ACC112 (cell line): ENCODE results near the gene ACSF2.

Experiments used
- H2AFZ ChIP-seq: fragments of 200-600 bp; sonication (generic); one replicate; pipeline ENCODE4 v1.6.0; 2017; ENCODE audit warnings: antibody characterized with exemption, low read length; ENCODE audit not compliant: unreplicated experiment
- H3K27ac ChIP-seq: fragments of 200-600 bp; sonication (generic); 2 replicates; pipeline ENCODE4 v1.5.1; 2014; ENCODE audit warnings: low read depth, mild to moderate bottlenecking, antibody characterized with exemption, low read length, moderate library complexity
- H3K27me3 ChIP-seq: fragments of 200-600 bp; sonication (generic); 2 replicates; pipeline ENCODE4 v1.6.1; 2014; ENCODE audit warnings: mild to moderate bottlenecking, antibody characterized with exemption, low read length, moderate library complexity, mixed read lengths; ENCODE audit not compliant: insufficient read depth
- H3K36me3 ChIP-seq: fragments of 200-600 bp; sonication (generic); 2 replicates; pipeline ENCODE4 v1.6.1; 2016; ENCODE audit warnings: mild to moderate bottlenecking, antibody characterized with exemption, low read length, moderate library complexity, mixed read lengths; ENCODE audit not compliant: insufficient read depth
- H3K4me1 ChIP-seq: fragments of 200-600 bp; sonication (generic); one replicate; pipeline ENCODE4 v1.6.1; 2016; ENCODE audit warnings: low read length, mixed read lengths; ENCODE audit not compliant: insufficient read depth, unreplicated experiment, control insufficient read depth
- H3K4me3 ChIP-seq: fragments of 200-600 bp; sonication (generic); 2 replicates; pipeline ENCODE4 v1.5.1; 2014; ENCODE audit warnings: mild to moderate bottlenecking, low read depth, low read length
- H3K79me2 ChIP-seq: fragments of 200-600 bp; sonication (generic); one replicate; pipeline ENCODE4 v1.6.0; 2016; ENCODE audit warnings: low read length; ENCODE audit not compliant: control insufficient read depth, unreplicated experiment, insufficient read depth

Gene ACSF2

GRCh38 chr17:50425682-50426471 is at the start of gene ACSF2:
Gene ACSF2 (plus strand): TSS chr17:50426218. CDS start chr17:50426262, 44 bp downstream.
- Histone ChIP-seq H3K36me3 (no peaks in the 10 kb centered on the region), H3K4me3 (peak within 1 kb of the TSS; percentile 92), H3K27me3 (no peaks in the 10 kb centered on the region), H3K4me1 (peaks cover 33% of the 10 kb centered on the region), H2AFZ (peak within 1 kb of the TSS; percentile 86), H3K27ac (peak within 1 kb of the TSS; percentile 76), H3K79me2 (peaks cover 30% of the 10 kb centered on the region)

- H2AFZ ChIP-seq: no peak overlapping the region
- no peak overlapping the region for H3K27ac ChIP-seq
- H3K4me3 ChIP-seq: no peak overlapping the region
- no peaks in the 10 kb centered on the region for H3K79me2 ChIP-seq
- H3K4me1 ChIP-seq: no peaks in the 10 kb centered on the region
- peaks cover 34% of the 10 kb centered on the region for H3K36me3 ChIP-seq
- H3K27me3 ChIP-seq: no peaks in the 10 kb centered on the region
These were observed 46.5 kb upstream of the ACSF2 start for GRCh38 chr17:50379351-50380132.

- Histone ChIP-seq H3K4me1 (no peaks in the 10 kb centered on the region), H3K27ac (no peak overlapping the region), H3K36me3 (peaks cover 43% of the 10 kb centered on the region), H3K79me2 (no peaks in the 10 kb centered on the region), H3K4me3 (no peak overlapping the region), H3K27me3 (no peaks in the 10 kb centered on the region), H2AFZ (no peak overlapping the region)
These were observed 45.4 kb upstream of the ACSF2 start for GRCh38 chr17:50380369-50381259.

GRCh38 chr17:50381260-50381815 is 44.7 kb upstream of the ACSF2 start:
- H3K4me1 ChIP-seq: peaks cover 6% of the 10 kb centered on the region
- peaks cover 51% of the 10 kb centered on the region for H3K36me3 ChIP-seq
- H3K79me2 ChIP-seq: no peaks in the 10 kb centered on the region
- no peak overlapping the region for H2AFZ ChIP-seq
- H3K4me3 ChIP-seq: no peak overlapping the region
- H3K27ac ChIP-seq: no peak overlapping the region
- no peaks in the 10 kb centered on the region for H3K27me3 ChIP-seq

GRCh38 chr17:50381920-50382319 is 44.1 kb upstream of the ACSF2 start:
- Histone ChIP-seq H3K4me3 (no peak overlapping the region), H3K27ac (no peak overlapping the region), H3K4me1 (peaks cover 10% of the 10 kb centered on the region), H3K27me3 (no peaks in the 10 kb centered on the region), H3K79me2 (no peaks in the 10 kb centered on the region), H2AFZ (no peak overlapping the region), H3K36me3 (peaks cover 51% of the 10 kb centered on the region)

GRCh38 chr17:50382931-50383330 is 43.1 kb upstream of the ACSF2 start:
- peaks cover 10% of the 10 kb centered on the region for H3K4me1 ChIP-seq
- H3K27me3 ChIP-seq: no peaks in the 10 kb centered on the region
- H2AFZ ChIP-seq: no peak overlapping the region
- no peak overlapping the region for H3K4me3 ChIP-seq
- no peak overlapping the region for H3K27ac ChIP-seq
- peaks cover 3% of the 10 kb centered on the region for H3K79me2 ChIP-seq
- H3K36me3 ChIP-seq: peaks cover 55% of the 10 kb centered on the region

GRCh38 chr17:50386510-50386909 is 39.5 kb upstream of the ACSF2 start:
- H3K4me3 ChIP-seq: no peak overlapping the region
- H3K4me1 ChIP-seq: peaks cover 10% of the 10 kb centered on the region
- H3K36me3 ChIP-seq: peaks cover 68% of the 10 kb centered on the region
- H3K27ac ChIP-seq: no peak overlapping the region
- H3K79me2 ChIP-seq: peaks cover 29% of the 10 kb centered on the region
- H2AFZ ChIP-seq: no peak overlapping the region
- no peaks in the 10 kb centered on the region for H3K27me3 ChIP-seq

GRCh38 chr17:50388728-50389127 is 37.3 kb upstream of the ACSF2 start:
- H3K4me3 ChIP-seq: no peak overlapping the region
- no peak overlapping the region for H3K27ac ChIP-seq
- H3K27me3 ChIP-seq: no peaks in the 10 kb centered on the region
- H2AFZ ChIP-seq: no peak overlapping the region
- H3K79me2 ChIP-seq: peaks cover 51% of the 10 kb centered on the region
- peaks cover 75% of the 10 kb centered on the region for H3K36me3 ChIP-seq
- H3K4me1 ChIP-seq: peaks cover 10% of the 10 kb centered on the region

GRCh38 chr17:50389534-50389933 is 36.5 kb upstream of the ACSF2 start:
- H3K36me3 ChIP-seq: peaks cover 77% of the 10 kb centered on the region
- no peak overlapping the region for H3K4me3 ChIP-seq
- peaks cover 59% of the 10 kb centered on the region for H3K79me2 ChIP-seq
- H2AFZ ChIP-seq: no peak overlapping the region
- H3K27ac ChIP-seq: no peak overlapping the region
- peaks cover 17% of the 10 kb centered on the region for H3K4me1 ChIP-seq
- H3K27me3 ChIP-seq: no peaks in the 10 kb centered on the region

- no peak overlapping the region for H3K4me3 ChIP-seq
These were observed 33.4 kb upstream of the ACSF2 start for GRCh38 chr17:50392621-50393020.

More at GRCh38 chr17:50392621-50393020, 33.4 kb upstream of the ACSF2 start:
- H3K27ac ChIP-seq: no peak overlapping the region
- H3K4me1 ChIP-seq: peaks cover 13% of the 10 kb centered on the region
- no peaks in the 10 kb centered on the region for H3K27me3 ChIP-seq
- peaks cover 87% of the 10 kb centered on the region for H3K79me2 ChIP-seq
- H3K36me3 ChIP-seq: peaks cover 67% of the 10 kb centered on the region
- no peak overlapping the region for H2AFZ ChIP-seq
